GM21423 (cell line): Measurements from ENCODE around the gene FKBP2.
A peak's percentile ranks its signal among the peaks of the same experiment; 100 is the strongest.

Experiments used
- ATAC-seq: cut with Tn5 transposase; IDR thresholded peaks from one replicate; pipeline ENCODE4 v1.9.1; 2021; ENCODE audit warnings: mild to moderate bottlenecking, moderate library complexity; ENCODE audit not compliant: unreplicated experiment

Gene FKBP2

DNA sequence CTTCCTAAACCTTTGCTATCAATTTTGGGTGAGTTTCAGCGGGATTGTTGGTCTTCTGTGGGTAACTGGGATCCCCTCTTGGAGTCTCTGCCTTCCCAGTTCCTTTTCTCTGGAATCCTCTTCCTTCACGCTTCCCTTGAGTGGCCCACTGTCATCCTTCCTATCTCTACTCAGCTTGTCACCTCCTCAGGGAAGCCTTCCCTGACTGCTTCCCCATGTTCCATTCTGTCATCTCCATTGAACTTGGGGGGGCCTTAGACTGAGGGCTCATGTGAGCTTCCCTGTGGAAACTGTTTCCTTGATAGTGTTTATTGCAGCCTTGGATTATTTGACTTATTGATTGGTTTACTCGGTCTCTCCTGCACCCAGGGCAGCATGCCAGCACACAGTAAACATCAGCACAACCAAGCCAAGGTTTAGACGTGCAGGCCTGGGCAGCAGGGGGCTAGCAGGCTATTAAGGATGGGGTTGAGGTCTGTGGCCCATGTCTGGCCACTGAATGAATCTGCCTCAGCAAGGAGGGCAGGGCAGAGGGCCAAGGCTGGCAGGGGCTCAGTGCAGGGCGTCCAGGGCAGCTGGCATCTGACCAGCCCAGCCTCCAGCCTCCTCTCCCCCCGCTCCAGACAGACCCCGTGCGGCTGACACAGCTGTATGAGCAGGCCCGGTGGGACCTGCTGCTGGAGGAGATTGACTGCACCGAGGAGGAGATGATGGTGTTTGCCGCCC lies 22.1 kb upstream of the FKBP2 start:
- no peak for ATAC-seq

DNA sequence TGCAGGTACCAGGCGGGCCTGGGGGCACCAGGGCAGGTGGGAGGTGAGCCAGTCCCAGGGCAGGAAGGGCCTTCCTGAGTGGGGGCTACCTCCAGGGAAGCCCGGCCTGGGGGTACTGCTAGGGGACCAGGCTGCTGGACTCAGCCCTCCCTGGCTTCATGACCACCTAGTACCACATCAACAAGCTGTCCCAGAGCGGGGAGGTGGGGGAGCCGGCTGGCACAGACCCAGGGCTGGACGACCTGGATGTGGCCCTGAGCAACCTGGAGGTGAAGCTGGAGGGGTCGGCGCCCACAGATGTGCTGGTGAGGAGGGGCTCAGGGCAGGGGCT lies 21.6 kb upstream of the FKBP2 start:
- ATAC-seq: no peak

DNA sequence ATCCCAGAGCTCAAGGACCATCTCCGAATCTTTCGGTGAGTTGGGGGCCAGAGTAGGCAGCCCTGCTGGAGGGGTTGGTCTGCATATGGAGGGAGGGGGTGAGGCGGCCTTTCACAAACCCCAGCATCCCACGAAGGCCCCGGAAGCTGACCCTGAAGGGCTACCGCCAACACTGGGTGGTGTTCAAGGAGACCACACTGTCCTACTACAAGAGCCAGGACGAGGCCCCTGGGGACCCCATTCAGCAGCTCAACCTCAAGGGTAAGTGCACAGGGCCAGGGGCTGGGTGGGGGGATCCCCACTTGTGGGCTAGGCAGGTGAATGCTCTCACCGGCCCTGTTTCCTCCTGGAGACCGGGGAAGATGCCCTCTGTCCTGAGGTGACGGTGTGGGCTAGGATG lies 21.1 kb upstream of the FKBP2 start:
- ATAC-seq: no peak

DNA sequence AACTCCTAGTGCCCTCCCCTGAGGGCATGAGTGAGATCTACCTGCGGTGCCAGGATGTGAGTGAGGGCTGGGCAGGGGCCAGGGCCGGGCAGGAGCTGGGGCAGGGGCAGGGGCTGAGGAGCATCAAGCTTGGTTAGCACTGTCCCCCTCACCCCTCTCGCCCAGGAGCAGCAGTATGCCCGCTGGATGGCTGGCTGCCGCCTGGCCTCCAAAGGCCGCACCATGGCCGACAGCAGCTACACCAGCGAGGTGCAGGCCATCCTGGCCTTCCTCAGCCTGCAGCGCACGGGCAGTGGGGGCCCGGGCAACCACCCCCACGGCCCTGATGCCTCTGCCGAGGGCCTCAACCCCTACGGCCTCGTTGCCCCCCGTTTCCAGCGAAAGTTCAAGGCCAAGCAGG lies 20.6 kb upstream of the FKBP2 start:
- no peak for ATAC-seq

DNA sequence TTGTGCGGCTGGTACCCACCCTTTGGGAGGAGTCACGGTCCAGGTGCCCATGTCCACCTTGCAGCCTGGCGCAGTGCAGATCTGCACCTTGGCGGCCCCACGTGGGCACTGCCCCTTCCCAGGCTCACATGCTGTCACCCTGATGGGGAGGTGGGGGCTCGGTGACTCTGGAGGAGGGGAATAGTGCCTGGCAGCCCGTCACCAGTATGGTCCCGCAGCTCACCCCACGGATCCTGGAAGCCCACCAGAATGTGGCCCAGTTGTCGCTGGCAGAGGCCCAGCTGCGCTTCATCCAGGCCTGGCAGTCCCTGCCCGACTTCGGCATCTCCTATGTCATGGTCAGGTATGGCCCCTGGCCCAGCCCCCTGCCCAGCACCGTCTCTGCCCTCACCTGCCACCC lies 20.1 kb upstream of the FKBP2 start:
- no peak for ATAC-seq

DNA sequence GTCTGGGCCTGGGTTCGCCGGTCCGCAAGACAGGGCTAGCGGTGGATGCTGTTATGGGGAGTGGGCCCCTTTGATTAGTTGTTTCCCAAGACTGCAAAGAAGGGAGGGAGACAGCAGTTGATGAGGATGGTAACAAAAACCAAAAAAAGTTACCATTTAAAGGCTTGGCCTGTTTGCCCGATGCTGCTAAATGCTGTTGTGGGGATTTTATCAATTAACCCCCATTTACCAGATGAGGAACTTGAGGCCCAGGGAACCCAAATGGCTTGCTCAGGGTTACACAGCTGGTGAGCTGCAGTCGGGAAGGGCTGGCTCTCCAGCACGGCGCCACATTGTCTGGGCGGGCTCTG lies 18.3 kb upstream of the FKBP2 start:
- no peak for ATAC-seq

DNA sequence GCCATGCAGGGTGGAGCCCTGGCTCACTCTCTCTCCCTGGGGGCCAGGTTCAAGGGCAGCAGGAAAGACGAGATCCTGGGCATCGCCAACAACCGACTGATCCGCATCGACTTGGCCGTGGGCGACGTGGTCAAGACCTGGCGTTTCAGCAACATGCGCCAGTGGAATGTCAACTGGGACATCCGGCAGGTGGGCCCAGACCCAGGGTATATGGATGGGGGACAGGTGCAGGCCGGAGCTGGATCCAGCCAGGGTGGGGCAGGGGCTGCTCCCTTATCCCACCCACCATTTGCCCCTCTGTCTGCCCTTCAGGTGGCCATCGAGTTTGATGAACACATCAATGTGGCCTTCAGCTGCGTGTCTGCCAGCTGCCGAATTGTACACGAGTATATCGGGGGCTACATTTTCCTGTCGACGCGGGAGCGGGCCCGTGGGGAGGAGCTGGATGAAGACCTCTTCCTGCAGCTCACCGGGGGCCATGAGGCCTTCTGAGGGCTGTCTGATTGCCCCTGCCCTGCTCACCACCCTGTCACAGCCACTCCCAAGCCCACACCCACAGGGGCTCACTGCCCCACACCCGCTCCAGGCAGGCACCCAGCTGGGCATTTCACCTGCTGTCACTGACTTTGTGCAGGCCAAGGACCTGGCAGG lies 17.8 kb upstream of the FKBP2 start:
- ATAC-seq: no peak

DNA sequence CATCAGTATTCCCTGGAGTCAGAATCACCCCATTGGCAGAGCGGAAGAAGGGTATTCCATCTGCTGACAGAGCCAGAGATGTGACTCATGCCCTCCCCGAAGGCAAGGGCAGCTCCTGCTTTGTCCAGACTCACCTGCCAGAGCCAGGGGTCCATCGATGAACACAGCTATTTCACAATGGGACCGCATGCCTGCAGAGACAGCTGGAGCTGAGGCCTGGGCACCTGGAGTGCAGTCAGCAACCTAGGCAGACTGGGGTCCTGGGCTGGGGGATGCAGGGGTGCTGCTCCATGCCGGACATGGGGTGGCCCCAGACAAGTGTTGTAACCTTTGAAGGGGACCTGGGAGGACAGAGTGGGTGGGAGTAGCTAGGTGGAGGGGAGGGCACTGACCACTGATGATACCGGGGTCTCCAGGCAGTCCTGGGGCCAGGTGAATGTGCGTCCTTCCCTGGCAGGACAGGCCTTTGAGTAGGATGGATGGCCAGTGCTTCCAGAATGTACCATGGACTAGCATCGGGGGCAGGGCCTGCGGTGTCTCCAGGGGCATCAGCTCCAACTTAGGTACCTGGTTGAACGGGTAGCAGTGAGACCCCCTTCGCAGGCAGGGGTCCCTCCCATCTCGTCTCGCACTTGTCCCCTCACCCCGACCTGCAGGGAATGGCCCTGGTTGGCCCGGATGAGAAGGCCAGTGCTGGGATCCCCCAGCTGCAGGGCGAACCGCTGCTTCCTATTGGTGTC lies 16.6 kb upstream of the FKBP2 start:
- ATAC-seq: no peak

DNA sequence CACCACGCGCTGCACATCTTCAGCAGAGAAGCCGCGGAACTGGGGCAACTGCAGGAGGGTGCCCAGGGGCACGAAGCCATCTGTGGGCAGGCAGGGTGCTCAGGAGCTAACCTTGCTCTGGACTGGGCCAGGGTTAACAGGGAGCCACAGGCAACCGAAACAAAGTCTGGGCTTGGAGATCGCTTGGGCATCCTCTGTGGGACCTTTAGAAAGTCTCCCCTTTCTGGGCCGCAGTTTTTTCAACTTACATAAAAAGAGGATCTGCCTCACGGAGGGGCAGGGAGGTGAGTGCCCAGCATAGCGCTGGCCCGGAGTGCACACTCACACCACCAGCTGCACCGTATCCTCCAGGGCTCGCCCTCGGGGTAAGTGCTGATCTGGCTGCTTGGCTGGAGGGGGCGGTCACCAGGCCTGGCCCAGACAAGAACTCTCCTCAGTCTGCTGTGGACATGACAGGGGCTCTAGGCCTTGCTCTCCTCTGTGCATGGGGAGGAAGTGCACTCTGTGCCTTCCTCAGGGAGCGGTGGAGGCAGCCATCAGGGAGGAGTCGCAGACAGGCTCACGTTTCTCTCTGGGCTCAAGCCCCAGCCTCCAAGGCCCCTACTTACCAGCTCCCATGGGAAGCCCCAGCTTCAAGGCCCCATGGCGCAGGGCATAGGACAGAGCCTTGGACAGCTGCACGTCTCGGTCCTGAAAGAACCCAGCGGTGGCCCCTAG lies 15.8 kb upstream of the FKBP2 start:
- no peak for ATAC-seq

DNA sequence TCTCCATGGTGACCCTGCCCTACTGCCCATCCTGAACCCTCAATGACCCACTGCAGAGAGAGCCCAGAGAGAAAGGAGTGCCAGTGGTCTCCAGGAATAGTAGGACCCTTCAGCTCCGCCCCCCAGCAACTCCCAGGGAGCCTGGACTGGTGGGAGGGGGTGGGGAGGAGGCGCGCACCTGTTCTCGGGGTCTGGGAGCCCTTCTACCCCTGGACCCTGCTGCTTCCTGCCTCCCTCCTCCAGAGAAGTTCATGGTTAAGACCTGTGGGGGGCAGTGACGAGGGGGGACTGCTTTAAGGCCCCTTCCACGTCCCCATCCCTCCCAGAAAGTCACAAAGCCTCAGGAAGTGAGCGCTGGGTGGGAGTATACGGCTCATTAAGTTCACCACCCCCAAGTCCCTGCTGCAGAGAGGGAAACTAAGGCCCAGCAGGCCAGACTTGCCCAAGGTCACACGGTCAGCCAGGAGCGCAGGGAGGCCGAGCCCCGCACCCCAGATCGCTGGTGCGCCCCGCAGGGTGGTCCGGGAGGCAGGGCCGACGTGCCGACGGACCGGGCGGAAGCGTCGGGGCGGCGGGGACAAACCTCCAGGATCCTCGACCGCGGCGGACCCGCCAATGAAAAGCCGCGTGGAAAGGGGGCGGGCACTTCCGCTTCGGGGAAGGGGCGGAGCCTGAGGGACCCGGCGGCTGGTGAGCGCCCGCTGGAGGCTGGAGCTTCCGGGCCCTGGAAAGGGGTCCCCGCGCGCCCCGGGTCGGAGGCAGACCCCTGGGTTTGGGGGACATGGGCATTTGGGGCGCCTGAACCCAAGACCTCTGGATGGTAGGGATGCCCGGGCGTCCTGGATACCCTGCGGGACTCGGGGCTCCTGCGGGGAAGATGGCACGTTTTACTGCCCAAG lies 15.0 kb upstream of the FKBP2 start, which contains the start of the genes NUDT22 and TRPT1:
NUDT22 (plus strand) TSS at position 667 of the 899 bp plus-strand sequence. CDS start 379 bp downstream, outside the sequence.
TRPT1 (minus strand) TSS at position 579 of the 899 bp plus-strand sequence; CDS start at position 253, 326 bp downstream.
- ATAC-seq: peak; percentile 38

DNA sequence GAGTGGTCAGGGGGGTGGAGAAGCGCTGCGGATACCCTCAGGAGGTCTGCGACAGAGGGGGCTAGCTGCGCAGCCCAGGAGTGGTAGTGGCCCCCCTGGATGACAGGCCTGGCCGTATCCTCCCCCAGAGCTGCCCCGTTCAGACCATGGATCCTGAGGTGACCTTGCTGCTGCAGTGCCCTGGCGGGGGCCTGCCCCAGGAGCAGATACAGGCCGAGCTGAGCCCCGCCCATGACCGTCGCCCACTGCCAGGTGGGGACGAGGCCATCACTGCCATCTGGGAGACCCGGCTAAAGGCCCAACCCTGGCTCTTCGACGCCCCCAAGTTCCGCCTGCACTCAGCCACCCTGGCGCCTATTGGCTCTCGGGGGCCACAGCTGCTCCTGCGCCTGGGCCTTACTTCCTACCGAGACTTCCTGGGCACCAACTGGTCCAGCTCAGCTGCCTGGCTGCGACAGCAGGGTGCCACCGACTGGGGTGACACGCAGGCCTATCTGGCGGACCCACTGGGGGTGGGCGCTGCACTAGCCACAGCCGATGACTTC lies 14.3 kb upstream of the FKBP2 start:
- ATAC-seq: peak; percentile 27

DNA sequence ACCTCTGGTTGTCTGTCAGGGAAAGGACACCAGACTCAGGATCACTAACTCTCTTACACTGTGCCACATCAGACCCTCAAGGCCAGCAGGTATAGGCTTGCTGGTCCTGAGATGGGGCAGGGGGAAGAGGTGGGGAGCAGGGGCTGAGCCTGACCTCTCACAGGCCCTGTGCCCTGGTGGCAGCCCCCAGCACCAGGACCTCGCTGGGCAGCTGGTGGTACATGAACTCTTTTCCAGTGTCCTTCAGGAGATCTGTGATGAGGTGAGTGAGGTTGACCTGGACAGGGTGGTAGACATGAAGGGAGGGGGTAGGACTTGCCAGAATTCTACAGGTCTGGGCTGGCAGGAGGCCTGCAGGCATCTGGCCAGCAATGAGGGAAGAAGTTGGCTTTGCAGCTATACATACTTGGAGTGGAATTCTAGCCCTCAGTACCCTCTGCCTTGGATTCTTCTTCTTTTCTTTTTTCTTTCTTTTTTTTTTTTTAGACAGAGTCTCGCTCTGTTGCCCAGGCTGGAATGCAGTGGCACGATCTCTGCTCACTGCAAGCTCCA lies 13.4 kb upstream of the FKBP2 start:
- ATAC-seq: no peak

DNA sequence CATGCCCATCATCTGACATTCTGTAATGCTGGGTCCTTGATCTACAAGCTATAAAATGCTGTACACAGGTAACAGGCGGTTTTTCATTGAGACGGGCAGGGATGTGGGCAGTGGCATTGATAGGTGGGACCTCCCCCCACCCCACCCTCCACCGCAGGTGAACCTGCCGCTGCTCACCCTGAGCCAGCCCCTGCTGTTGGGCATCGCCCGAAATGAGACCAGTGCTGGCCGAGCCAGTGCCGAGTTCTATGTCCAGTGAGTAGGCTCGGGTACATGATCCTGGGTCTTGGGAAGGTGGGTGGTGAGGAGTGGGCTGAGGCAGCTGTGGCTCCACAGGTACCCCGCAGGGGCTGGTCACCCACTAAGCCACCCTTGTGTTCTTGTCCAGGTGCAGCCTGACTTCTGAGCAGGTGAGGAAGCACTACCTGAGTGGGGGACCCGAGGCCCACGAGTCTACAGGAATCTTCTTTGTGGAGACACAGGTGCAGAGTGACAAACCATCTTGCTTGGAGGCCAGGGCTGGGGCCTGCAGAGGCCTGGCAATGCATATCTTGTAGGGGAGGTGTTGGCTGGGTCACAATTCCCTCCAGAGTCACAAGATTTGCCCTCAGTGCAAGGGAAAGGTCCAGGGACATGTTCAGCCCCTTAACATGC lies 11.7 kb upstream of the FKBP2 start:
- no peak for ATAC-seq

DNA sequence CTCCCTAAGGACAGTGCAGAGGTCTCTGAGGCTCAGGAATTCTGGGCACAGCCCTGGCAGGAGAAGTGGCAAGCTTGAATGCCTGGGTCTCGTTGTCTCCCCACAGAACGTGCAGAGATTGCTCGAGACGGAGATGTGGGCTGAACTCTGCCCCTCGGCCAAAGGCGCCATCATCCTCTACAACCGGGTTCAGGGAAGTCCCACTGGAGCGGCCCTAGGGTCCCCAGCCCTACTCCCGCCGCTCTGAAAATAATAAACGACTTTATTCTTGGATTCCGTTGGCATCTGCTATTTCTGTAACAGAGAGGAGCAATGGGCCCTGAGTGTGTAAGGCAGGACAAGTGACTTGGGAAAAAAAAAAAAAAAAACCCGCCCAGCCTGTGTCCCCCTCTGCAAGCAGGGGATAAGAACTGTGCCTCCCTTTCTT lies 11.1 kb upstream of the FKBP2 start:
- ATAC-seq: no peak

DNA sequence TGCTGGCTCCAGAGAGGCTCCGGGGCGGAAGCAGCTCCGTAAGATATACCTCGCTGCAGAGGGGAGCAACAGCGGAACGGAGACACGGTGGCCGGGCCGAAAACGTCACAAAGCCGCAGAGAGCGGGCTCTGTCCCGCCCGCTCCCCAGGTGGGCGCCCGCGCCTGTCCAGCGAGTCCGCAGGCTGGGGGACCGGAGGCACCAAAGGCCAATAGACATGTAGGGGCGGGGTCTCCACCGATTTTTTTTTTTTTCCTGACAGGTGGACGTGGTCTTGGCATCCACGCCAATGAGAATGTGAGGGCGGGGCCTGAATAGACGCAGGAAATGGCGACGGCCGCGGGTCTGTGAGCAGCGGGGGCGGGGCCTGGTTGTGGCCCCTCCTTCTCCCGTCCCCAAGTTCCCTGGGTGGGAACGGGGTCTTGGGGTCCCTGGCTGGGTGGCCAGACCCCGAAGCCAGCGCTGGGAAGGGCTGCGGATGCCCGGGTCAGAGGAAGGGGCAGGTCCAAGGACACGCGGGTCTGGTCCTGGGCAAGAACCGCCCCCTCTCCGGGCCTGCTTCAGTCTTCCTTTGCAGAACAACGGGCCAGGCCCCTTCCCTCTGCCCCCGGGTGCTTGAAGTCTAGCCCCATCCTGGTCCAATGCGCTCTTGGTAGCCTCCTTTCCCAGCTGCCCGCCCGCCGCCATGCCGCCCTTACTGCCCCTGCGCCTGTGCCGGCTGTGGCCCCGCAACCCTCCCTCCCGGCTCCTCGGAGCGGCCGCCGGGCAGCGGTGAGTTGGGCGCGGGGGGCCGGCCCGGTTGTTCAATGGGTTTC lies 10.5 kb upstream of the FKBP2 start, which contains the start of gene DNAJC4:
DNAJC4 (plus strand) TSS at position 378 of the 814 bp plus-strand sequence; CDS start at position 685, 307 bp downstream.
- ATAC-seq: peak; percentile 43

DNA sequence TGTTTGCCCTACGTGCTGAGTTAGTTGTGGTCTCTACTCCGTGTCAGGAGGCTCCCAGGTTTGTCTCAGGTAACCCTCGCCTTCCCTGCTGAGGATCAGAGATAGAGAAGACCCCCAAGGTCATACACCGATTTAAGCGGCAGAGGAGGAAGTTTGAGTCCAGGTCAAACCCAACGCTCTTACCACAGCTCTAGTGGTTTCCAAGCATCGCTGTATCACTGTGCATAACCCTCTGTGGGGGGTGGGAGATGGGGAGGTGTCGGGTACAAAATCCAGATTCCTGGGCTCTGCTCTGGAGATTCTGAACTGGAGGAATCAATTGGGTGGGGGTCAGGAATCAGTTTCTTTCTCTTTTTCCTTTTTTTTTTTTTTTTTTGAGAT lies 9.9 kb upstream of the FKBP2 start:
- ATAC-seq: no peak

DNA sequence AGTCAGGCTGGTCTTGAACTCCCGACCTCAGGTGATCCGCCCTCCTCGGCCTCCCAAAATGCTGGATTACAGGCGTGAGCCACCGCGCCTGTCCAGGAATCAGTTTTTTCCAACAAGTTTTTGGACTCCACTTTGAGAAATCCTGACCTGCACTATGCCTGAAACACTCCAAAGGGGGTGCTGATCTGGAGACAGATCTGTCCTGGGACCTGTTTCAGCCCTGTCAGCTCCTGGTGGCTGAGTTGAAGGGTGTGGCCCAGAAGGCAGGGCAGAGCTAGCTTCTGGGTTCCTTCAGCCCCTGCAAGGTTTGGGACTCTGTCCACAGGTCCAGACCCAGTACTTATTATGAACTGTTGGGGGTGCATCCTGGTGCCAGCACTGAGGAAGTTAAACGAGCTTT lies 9.3 kb upstream of the FKBP2 start:
- no peak for ATAC-seq
